ENCODE measurements around the gene MED4.

GRCh38 chr13:48121733-48122132 is 26.8 kb upstream of the MED4 start:
- TF ChIP-seq POLR2A (IDR thresholded peaks at IDR 0.05) (no peak), CTCF (IDR thresholded peaks at IDR 0.05 in 8 of 11, conservative IDR thresholded peaks at IDR 0.05 in 3 of 11) (no peak), POLR2AphosphoS5 (IDR thresholded peaks at IDR 0.05) (no peak)

Measured in spleen (tissue), 7 donors.